ENCODE data around the gene MRM3.
"Not testable (repeated sequence)": the region's sequence is repeated elsewhere in the genome, so short reads cannot be mapped to it uniquely, and the experiment has no call there.

Gene MRM3

DNA sequence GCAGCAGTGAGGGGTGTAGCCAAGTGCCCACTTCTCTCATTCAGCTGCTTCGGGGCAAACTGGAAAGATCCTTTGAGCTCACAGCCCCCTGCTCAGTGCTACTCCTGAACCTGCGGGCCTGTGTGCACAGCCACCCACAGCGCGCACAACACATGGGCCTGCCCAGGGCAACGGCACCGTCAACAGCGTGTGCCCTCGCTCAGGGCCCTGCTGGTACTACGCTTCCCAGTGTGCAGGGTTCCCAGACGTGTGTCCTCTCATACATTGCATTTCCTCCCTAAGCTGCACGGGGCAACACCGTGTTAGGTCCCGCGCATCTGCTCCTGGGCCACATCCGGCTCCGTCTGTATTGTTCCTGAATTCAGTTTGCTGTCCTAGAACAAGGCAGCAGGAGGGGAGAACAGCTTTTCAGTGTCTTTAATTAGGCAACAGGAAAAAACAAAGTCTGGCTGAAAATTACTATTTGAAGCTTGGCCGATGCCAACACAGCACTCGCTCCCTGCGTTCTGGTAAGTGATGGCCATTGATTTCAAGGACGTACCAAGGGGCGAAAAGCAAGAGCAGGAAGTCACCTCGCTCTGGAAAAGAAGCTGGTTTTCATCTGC lies 15.2 kb downstream of the MRM3 start:
- DNase-seq: no peak

DNA sequence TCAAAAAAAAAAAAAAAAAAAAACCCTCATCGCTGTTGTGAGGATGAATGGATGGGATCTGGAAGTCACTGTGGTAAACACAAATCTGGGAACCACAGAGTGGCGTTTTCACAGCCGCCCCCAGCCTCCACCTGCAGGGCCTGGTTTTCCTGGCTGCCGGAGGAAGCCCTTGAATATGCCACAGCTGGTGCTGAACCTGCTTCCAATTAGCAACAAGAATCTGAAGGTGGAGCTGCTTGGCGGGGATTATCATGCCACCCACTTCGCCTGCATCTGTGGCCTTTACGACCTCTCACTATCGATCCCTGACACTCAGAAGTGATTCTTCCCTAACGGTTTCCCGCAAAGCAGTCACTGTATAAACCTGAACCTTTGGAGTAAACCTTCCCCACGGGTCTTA lies 16.1 kb downstream of the MRM3 start:
- DNase-seq: no peak

DNA sequence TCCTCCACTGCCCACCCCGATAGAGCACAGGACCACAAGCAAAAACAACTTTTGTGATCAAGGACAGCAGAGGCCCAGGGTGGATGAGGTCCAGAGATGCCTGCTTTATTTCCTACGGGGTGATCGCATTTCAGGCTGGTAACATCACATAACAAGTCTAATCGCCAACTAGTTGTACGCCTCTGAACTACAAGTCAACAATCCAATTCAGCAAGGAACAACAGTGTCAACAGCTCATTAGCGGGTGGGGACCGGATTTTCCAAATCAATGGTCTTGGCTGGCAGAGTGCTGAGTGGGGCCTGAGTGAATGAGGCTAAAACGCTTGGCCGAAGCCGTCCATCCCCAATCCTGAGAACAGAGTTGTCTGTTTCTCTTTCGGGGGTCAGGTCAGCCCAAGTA lies 17.1 kb downstream of the MRM3 start:
- no peak for DNase-seq

- no peak for DNase-seq
These were observed 18.5 kb downstream of the MRM3 start for GRCh38 chr17:800446-801242.

DNA sequence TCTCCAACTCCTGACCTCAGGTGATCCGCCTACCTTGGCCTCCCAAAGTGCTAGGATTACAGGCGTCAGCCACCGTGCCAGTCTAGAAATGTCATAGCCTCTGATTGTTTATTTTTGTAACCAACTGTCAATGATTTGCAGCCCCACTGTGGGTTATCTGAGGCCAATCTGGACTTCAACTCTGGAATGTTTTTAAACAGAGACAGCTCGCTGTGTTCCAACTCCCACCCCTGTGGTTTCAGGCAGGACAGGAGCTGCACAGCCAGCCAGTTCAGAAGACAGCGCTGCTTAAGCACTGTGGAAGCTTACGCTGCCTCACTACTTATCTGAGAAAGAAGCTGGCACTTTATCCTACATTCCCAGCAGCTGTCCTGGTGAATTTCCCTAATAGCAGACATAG lies 19.5 kb downstream of the MRM3 start:
- no peak for DNase-seq

GRCh38 chr17:802481-802880 lies 20.3 kb downstream of the MRM3 start:
- DNase-seq: no peak

- DNase-seq: no peak
These were observed 21.0 kb downstream of the MRM3 start for GRCh38 chr17:802901-803881.

DNA sequence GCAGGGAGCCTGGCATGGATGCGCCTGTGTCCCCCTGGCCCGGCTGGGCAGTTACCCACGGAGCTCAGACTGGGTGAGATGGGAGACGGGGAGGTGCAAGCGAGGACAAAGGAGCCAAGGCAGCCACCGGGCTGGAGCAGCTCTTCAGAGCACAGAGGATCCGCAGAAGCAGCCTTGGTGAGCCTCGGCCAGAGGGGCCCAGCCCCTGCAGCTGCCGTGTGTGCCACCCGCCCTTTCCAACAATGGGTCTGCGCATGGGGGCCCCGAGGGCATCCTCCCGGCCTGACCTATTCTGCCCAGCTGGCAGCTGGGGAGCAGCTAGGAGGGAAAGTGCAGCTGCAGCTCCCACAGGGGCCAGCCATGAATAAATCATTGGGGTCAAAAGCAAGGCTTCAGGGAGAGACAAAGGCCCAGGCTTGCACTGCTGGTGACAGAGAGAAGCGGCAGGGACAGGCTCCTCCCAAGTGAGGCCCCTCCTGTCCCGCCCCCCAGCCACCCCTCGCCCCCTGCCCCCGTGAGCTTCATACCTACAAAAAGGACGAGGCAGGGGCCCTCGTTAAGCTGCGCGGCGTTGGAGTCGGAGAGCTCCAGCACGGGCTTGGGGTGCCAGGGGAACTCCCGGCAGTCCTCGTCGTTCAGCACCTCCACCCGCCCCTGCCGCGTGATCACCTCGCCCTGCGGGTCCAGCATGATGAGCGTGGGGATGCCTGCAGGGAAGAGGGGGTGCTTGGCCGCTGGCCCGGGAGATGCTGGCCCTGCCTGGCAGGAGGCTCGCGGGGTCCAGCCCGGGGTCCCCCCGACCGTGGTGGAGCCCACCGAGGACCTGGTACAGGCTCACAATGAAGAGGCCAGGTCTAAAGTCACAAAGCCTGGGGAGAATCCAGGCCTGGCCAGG lies 22.6 kb downstream of the MRM3 start:
- no peak for DNase-seq

GRCh38 chr17:805886-806285 lies 23.7 kb downstream of the MRM3 start:
- not testable (repeated sequence) for DNase-seq

- DNase-seq: no peak
These were observed 24.2 kb downstream of the MRM3 start for GRCh38 chr17:806346-806745.

DNA sequence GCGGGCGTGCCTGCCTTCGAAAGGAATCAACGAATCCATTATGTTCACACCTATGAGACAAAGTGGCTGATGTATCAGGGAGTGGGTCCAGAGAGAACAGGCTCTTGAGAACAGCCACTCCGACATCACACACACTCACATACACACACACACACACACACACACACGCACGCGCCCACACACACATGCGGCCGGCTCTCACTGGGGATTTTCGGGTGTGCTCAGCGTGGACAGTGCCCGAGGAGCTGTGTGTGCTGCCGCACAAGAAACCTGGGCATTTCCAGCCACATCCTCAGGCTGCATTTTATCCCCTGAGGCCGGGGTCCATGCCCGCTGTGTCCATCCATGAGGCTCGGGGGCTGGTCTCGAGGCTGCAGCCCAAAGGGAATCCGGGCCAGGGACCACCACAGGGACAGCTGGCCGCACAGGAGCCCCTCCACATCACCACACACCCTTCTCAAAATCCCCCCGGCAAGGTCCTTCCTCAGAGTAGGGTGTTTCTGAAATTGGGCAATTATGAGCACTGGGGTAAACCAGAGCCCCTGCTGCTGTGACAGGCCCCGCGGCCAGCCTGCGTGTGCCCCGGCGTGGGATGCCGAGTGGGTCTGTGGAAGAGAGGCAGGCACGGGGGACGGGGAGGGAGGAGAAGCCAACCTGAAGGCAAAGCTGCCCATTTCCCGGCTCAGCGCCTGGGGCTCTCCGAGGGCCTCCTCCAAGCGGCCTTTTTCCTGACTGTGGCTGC lies 24.8 kb downstream of the MRM3 start:
- no peak for DNase-seq

DNA sequence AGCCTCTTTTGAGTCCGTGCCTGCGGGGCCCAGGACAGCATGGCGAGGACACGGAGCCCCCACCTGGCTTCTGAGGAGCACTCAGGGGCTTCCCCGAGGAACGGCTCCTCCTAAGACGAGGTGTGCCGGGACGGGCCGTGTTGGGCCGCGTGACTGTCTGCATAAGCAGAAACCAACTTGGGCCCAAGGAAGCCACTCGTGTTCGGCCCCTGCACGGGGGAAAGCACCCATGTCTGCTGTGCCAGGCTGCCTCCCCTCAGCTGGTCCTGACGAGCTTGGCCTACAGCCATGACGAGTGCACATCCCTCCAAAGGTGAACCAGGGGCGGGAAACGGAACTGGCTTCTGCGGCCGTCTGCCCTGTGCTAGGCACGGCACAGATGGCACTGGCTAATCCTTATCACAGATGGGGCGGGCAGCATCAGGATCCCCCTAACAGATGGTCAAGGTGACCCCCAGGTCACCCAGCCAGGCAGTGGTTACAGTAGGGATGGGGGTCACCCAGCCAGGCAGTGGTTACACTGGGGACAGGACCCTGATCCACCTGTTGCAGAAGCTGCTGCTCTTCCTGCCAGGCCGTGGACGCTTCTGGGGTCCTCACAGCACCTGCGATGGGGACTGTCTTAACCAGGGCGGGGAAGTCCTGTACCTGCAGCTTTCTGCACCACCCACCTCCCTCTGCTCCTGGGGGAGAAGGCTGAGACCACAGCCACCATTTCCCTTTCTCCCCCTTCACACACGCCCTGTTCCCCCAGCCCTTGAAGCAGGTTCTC lies 25.6 kb downstream of the MRM3 start:
- DNase-seq: no peak

DNA sequence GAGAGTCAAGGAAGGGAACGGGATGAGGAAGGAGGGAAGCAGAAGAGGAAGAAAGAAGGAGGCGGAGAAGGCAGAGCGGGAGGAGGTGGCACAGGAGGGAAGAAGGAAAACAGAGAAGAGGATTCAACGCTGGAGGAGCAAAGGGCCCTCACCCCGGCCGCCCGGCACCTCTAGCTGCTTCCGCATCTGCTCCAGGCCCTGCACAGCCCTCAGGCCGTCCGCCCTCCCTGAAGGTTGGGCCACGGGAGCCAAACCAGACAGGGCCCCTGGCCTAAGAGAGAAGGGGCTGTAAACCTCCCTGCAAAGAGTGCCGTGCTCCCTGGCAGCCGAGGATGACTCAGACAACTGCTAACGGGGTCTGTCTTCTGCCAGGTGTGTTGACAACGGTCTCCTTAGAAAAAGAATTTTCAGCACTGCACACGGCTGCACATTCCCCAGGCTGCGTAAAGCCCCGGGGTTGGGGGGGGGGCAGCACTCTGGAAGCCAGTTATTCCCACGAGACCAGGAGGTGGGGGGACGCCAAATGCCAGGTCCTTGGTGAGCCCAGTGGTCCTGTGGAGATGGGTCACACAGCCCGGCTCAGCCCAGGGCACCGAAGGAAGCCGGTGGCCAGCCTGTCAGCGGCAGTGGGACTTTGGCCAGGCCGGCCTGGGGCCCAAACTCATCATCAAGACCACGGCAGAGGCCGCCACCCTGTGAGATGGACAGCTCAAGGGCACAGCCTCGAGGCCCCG lies 29.1 kb downstream of the MRM3 start:
- no peak for DNase-seq

- no peak for DNase-seq
These were observed 30.6 kb downstream of the MRM3 start for GRCh38 chr17:812638-813204.

- no peak for DNase-seq
These were observed 32.2 kb downstream of the MRM3 start for GRCh38 chr17:814371-814770.

- DNase-seq: no peak
These were observed 37.1 kb downstream of the MRM3 start for GRCh38 chr17:819251-819650.

DNA sequence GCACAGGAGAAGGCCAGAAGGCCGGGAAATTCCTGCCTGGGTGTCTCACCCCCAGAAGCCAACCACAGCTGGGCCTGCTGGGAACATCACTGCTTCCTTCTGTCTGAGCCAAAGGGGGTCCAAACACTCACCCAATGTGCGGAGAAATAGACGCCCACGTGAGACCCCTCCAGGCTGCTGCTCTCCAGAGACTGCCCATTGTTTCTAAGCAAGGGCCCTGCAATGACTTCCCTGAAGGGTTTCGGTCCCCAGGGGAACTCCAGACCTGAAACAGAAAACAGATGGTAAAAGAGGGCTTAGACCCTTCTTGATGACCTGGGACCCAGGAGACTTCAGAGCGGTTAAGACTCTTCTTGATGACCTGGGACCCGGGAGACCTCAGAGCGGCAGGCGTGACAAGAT lies 41.3 kb downstream of the MRM3 start:
- DNase-seq: no peak

GRCh38 chr17:824378-824777 lies 42.2 kb downstream of the MRM3 start:
- no peak for DNase-seq

DNA sequence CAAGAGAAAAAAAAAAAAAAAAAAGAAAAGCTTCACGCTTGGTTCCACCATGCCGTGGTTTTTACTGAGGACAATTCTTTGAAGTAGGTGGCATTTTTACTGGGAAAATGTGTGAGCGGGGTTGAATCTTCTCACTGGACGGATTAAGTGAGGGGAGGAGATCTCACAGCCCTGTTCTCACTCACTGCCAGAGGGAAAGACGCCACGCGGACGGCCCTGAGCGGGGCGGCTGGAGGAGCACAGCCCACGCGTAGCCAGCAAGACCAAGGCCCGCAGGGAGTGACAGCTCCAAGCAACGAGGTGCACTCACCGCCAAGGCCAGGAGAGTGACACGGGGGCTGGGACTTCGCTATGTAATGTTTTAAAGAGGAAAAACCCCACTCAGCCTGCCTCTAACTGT lies 43.1 kb downstream of the MRM3 start:
- no peak for DNase-seq

DNA sequence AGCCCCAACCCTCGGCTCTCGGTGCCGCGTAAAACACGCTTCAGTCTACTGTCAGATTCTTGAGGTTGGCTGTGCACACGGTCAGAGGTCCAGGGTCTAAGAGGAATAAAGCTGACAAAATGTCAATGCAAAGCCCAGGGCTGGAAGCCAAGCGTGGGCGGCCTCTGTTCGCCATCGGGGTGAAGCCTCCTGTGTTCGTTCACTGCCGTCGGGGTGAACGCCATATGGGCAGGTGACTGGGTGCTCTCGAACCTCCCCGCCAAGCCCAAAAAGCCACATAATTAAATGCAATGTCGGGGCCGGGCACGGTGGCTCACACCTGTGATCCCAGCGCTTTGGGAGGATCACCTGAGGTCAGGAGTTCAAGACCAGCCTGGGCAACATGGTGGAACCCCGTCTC lies 44.6 kb downstream of the MRM3 start:
- no peak for DNase-seq
